ENCODE results near the gene USP7. TPM values are rescaled to one million over a fixed set of nuclear protein-coding genes. Genes with fewer than 3 reads are reported as not detected.

The USP7 gene
- polyA plus RNA-seq, 1 of the 3 experiments (the other 2 are of a cell fraction) = 8.6 TPM

DNA sequence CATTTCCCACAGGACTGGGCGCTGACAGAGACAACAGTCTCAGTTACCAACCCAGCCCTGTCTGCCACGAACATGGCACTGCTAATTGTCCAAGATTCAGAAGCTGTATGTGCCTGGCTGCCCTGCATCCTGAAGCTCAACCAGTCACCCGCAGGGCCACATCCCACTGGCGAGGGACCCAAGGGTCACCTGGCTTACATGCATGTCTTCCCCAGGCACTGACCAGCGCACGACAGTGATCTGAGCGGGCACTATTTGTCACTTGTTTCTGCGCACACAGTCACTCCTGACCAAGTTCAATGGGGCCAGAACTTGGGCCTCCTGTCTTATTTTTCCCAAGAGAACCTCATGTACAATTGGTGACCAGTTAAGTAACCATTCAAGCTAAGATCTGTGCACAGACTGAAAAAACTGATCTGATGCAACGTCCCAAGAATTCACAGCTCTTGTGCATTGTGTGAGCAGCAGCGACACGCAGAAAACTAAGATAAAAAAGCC, 13.1 kb downstream of the USP7 start (continued):
- TF ChIP-seq, protein P1, sequence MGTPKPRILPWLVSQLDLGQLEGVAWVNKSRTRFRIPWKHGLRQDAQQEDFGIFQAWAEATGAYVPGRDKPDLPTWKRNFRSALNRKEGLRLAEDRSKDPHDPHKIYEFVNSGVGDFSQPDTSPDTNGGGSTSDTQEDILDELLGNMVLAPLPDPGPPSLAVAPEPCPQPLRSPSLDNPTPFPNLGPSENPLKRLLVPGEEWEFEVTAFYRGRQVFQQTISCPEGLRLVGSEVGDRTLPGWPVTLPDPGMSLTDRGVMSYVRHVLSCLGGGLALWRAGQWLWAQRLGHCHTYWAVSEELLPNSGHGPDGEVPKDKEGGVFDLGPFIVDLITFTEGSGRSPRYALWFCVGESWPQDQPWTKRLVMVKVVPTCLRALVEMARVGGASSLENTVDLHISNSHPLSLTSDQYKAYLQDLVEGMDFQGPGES (IDR thresholded peaks at IDR 0.05; ENCODE audit: low read depth, low read length) = no peak

DNA sequence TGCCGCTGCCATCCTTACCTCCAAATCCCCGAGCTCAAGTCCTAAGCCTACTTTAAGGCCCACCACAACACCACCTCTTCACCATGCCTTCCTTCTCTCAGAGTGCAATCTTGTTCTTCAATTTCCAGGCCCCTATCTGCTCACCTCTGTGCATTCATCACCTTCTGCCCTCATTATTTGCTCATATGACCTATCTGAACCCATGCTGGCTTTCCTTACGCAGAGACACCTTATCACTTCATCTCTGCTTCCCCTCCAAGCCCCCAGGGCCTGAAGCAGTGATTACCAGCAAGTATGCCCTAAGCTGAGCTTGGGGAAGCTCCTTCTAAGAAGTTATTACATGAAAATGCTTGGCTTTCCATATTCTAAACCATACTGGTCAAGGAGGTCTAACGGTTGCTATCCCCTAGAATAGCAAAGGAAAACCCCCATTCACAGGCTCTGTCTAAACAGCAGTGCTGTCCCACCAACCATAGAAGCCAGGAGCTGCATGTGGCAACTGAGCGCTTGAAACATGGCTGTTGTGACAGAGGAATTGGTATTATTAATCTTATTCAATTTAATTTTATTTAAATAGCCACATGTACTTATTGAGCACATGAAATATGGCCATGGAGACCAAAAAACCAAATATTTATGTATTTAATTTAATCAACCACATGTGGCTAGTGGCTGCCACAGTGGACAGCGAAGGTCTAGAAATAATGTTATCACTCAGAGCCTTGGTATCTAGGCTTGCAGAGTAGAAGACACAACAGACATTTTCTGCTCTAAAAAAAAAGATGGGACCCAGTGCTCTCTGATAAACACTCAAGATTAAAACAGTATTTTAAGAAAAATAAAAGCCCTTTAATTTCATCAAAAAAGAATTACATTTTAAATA, 13.9 kb downstream of the USP7 start:
- Histone ChIP-seq H3K9me3 (no peaks in the 10 kb centered on the region), H3K27me3 (ENCODE audit: insufficient read depth) (no peaks in the 10 kb centered on the region), H3K79me2 (ENCODE audit: insufficient read depth) (peaks cover 93% of the 10 kb centered on the region), H3K4me3 (ENCODE audit: low read depth in 2 of 2, low read length in 1 of 2) (no peak overlapping the region), H3K9ac (no peak overlapping the region), H3K4me1 (ENCODE audit: control insufficient read depth in 1 of 2, insufficient read depth in 2 of 2, low read depth in 1 of 2, low read length in 1 of 2) (peaks cover 14 to 40% of the 10 kb centered on the region in 2 experiments; a peak in 2 of 4 replicates), H3F3A (replicated peaks; ENCODE audit: insufficient read depth) (peaks cover 3% of the 10 kb centered on the region), H2AFZ (ENCODE audit: low read depth) (no peak overlapping the region), H4K20me1 (ENCODE audit: insufficient read depth) (peaks cover 95% of the 10 kb centered on the region), H3K4me2 (no peak overlapping the region), H3K9me2 (no peaks in the 10 kb centered on the region), H3K27ac (ENCODE audit: low read depth in 2 of 2, low read length in 1 of 2) (peak overlapping the region in 1 of 2 experiments; percentile 20; a peak in 1 of 4 replicates), H3K36me3 (replicated peaks in 1 of 2; ENCODE audit: control insufficient read depth in 1 of 2, insufficient read depth in 2 of 2, low read length in 1 of 2) (no peaks in the 10 kb centered on the region)
- DNase-seq = no peak
- ChIA-PET POLR2A (no interaction called here), CTCF (interaction anchor here (0.8 to 7.4 kb wide), 4 partner anchors 10 to 70 kb away, joined by 4 to 59 read pairs (median 7); no protein-coding TSS in a partner anchor)
- no peak for TF ChIP-seq GABPA (IDR thresholded peaks at IDR 0.05; ENCODE audit: low read depth)
- TF ChIP-seq GATA2 (CRISPR knock-in tag; IDR thresholded peaks at IDR 0.05) = 0 out of 2 replicates have a peak, but pooled peaks have one; percentile 26
- 88% methylated on average over 6 of the region's 6 CpGs for WGBS (ENCODE audit: low lambda C conversion rate)

DNA sequence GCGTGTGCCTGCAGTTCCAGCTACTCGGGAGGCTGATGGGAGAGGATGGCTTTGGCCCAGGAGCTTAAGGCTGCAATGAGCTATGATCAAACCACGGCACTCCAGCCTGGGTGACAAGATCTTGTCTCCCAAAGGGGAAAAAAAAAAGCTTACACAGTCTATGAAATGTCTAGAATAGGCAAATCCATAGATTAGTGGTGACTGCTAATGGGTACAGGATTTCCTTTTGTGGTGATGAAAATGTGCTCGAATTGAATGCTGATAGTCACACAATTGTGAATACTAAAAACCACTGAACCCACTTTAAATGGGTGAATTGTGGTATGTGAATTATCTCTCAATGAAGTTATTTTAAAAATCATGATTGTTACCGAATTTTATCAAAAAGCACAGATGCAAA, 14.9 kb downstream of the USP7 start:
- H3K9me2 ChIP-seq = no peaks in the 10 kb centered on the region
- DNase-seq = no peak
- no peaks in the 10 kb centered on the region for H3K9me3 ChIP-seq
- no peaks in the 10 kb centered on the region for H3K27me3 ChIP-seq (ENCODE audit: insufficient read depth)
- peaks cover 3% of the 10 kb centered on the region for H3F3A ChIP-seq (replicated peaks; ENCODE audit: insufficient read depth)
- TF ChIP-seq, protein P2, sequence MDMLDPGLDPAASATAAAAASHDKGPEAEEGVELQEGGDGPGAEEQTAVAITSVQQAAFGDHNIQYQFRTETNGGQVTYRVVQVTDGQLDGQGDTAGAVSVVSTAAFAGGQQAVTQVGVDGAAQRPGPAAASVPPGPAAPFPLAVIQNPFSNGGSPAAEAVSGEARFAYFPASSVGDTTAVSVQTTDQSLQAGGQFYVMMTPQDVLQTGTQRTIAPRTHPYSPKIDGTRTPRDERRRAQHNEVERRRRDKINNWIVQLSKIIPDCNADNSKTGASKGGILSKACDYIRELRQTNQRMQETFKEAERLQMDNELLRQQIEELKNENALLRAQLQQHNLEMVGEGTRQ (IDR thresholded peaks at IDR 0.05; ENCODE audit: borderline replicate concordance, low read depth, low read length) = no peak
- TF ChIP-seq FOSL2 (IDR thresholded peaks at IDR 0.05; ENCODE audit: borderline replicate concordance, low read depth) = no peak
- no peak for TF ChIP-seq MEF2A (IDR thresholded peaks at IDR 0.05; ENCODE audit: borderline replicate concordance, low read depth)
- TF ChIP-seq RCOR1 (IDR thresholded peaks at IDR 0.05; ENCODE audit: low read length) = no peak
- TF ChIP-seq, protein P3, sequence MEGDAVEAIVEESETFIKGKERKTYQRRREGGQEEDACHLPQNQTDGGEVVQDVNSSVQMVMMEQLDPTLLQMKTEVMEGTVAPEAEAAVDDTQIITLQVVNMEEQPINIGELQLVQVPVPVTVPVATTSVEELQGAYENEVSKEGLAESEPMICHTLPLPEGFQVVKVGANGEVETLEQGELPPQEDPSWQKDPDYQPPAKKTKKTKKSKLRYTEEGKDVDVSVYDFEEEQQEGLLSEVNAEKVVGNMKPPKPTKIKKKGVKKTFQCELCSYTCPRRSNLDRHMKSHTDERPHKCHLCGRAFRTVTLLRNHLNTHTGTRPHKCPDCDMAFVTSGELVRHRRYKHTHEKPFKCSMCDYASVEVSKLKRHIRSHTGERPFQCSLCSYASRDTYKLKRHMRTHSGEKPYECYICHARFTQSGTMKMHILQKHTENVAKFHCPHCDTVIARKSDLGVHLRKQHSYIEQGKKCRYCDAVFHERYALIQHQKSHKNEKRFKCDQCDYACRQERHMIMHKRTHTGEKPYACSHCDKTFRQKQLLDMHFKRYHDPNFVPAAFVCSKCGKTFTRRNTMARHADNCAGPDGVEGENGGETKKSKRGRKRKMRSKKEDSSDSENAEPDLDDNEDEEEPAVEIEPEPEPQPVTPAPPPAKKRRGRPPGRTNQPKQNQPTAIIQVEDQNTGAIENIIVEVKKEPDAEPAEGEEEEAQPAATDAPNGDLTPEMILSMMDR (IDR thresholded peaks at IDR 0.05) = no peak
- no peak overlapping the region for H3K27ac ChIP-seq (ENCODE audit: low read depth in 2 of 2, low read length in 1 of 2)
- ChIA-PET POLR2A (no interaction called here), CTCF (interaction anchor here (1.1 to 7.4 kb wide), 3 partner anchors 8 to 13 kb away, joined by 3 to 59 read pairs (median 3); no protein-coding TSS in a partner anchor)
- H2AFZ ChIP-seq (ENCODE audit: low read depth) = no peak overlapping the region
- H3K4me1 ChIP-seq (ENCODE audit: control insufficient read depth in 1 of 2, insufficient read depth in 2 of 2, low read depth in 1 of 2, low read length in 1 of 2) = peaks cover 14 to 36% of the 10 kb centered on the region in 2 experiments; a peak in 2 of 4 replicates
- H3K36me3 ChIP-seq (replicated peaks in 1 of 2; ENCODE audit: control insufficient read depth in 1 of 2, insufficient read depth in 2 of 2, low read length in 1 of 2) = no peaks in the 10 kb centered on the region
- no peak overlapping the region for H3K4me2 ChIP-seq
- 92% methylated on average over 5 of the region's 5 CpGs for WGBS (ENCODE audit: low lambda C conversion rate)
- no peak overlapping the region for H3K4me3 ChIP-seq (ENCODE audit: low read depth in 2 of 2, low read length in 1 of 2)
- H3K9ac ChIP-seq = no peak overlapping the region
- peaks cover 95% of the 10 kb centered on the region for H3K79me2 ChIP-seq (ENCODE audit: insufficient read depth)
- peaks cover 96% of the 10 kb centered on the region for H4K20me1 ChIP-seq (ENCODE audit: insufficient read depth)
